ENCODE results near the gene RHBDF2.

RHBDF2 gene

DNA sequence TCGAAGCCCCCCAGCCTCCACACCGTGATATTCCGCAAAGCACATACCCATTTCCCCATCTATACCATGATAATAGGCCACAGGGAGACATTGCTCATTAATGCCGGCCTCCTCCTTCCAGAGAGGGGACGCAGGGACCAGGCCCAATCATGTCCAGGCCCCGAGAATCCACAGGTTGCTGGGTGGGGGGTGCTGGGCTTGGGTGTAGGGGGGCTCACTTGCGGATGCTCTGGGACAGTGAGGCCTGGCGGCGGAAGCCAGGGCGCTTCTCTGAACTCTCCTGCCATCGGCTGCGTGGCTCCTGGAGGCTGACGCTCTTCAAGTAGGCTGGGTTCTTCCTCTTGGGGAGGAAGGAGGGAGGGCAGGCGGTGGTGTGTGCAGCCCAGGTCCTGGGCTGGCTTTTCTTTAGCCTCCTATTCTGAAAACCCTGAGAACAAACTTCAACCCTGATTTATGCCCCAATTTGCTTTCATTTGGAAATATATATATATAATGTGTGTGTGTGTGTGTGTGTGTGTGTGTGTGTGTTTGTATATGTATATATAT, 21.6 kb downstream of the RHBDF2 start:
- no peak for DNase-seq (ENCODE audit: low spot score)

DNA sequence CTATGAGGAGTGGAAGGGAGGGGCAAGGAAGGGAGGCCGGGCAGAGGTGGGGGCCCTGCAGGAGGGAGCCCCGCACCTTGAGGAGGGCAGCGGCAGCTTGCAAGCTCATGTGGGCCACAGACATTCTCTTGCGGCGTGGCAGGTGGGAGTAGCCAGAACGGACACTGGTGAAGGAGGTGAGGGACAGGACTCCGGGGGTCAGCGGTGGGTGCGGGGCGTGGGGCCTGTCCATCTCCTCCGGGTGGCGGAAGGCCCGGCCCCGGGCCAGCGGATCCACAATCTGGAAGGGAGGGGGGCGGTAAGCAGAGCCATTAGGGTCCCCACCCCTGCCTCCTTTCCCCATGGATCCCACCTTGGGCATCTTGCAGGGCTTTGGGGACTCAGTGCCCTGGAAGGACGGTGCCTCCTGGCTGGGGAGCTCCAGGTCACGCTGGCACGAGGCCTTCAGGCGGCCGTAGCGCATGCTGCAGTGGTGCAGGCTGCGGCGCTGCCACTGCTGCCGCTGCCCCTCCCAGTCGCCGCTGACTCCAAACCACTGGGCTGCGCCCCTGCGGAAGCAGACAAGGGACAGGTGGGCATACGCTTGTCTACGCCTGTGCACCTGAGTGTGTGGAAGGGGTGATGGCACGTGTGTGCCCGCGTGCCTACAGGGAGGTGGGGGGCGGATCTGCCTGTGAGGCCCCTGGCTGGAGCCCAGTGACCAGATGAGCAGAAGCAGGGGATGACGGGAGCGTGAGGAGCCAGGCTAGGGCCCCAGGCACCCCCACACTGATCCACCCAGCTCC, 22.3 kb downstream of the RHBDF2 start:
- DNase-seq (ENCODE audit: low spot score), result no peak

DNA sequence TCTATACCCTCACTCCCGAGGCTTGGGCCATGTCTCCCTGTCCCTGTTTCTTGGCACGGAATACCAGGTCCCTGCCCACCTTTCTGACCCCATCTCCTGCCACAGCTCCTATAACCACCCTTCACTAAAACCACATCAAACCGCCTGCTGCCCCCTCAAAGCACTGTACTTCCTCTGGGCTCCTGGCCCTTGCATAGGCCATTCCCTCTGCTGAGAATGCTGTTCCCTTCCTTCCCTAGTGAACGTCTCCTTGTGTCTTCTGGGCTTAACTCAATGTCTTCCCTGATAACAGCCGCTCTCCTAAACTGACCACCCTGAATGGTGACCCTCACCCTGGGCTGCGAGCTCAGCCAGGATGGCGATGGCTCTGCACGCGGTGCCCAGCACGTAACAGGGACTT, 23.1 kb downstream of the RHBDF2 start:
- no peak for DNase-seq (ENCODE audit: low spot score)

DNA sequence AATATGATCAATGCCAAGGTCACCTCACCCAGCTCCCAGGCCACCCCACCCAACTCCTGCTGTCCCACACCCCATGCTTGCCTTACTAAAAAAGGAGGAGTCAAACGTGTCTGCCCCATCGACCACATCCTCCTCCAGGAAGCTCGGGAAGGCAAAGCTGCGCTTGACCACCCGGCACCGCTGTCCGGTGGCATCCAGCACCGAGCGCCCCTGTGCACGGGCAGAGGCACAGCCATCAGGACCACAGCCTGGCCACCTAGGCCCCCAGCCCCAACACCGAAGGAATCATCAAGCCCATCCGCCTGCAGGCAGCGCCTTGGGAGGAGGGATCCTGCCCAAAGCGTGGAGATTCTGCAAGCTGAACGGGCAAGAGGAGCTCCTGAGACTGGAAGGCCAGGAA, 23.6 kb downstream of the RHBDF2 start:
- no peak for DNase-seq (ENCODE audit: low spot score)

DNA sequence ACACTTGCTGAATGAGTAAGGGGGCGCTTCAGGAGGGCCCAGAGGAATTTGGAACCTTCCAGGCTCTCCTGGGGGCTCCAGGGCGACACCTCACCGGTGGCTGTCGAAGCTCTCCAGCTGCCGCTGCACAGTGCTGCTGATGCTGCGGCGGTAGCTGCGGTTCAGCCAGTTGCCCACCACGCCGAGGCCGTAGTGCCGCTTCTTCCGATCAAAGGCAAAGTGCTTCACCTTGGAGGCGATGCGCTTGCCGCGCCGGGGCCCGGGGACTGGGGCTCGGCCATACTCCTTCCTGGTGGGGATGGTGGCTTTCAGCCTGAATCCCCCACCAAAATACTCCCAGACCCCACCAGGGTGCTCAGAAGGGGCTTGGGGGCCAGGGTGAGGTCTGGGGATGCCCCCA, 24.5 kb downstream of the RHBDF2 start:
- no peak for DNase-seq (ENCODE audit: low spot score)

DNA sequence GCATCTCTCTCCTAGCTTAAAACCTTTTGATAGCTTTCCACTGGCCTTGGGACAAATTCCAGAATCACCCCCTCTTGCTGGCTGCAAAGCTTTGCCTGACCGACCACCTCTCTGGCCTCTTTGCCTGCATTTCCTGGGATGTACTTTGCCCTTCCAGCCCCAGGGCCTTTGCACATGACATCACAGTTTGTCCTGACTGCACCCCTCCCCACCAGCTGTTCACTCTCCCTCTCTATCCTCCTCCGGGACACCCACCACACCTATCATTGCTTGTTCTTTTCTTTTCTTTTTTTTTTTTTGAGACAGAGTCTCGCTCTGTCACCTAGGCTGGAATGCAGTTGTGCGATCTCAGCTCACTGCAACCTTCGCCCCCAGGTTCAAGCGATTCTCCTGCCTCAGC, 25.9 kb downstream of the RHBDF2 start:
- no peak for DNase-seq (ENCODE audit: low spot score)

DNA sequence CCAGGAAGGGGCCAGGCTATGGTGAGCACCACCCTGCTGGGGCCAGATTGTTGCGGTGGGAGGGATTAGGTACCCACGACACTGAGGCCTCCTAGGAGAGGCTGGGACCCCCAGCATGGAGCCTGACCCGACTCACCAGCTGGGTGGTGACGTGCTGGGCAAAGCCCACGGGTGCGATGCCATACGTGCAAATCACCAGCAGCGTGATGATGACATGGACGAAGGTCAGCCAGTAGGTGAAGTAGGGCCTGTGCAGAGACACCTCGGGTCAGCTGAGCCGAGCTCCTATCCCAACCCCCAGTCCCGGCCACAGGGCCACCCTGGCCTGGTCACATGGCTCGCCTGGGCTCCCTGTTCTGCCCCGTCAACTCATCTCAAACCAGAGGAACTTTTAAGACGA, 26.3 kb downstream of the RHBDF2 start:
- DNase-seq (ENCODE audit: low spot score), result no peak

DNA sequence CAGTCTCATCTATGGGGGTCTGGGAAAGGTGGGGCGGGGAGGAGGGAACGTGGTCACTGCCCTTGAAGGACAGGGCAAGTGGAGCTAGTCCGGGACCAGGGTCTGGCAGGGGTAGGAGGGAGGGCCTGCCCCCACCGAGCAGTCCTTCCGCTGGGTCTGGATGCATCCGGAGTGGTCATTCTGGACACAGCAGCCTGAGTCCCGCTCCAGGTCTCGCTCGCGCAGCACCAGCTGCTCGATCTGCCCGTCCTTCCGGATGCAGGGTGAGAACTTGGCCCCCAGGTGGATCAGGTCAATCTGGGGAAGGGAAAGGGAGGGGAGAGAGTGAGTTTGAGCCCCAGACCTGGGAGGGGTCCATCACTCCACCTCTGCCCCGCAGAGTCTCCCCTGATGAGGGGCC, 27.0 kb downstream of the RHBDF2 start:
- DNase-seq (ENCODE audit: low spot score), result no peak

DNA sequence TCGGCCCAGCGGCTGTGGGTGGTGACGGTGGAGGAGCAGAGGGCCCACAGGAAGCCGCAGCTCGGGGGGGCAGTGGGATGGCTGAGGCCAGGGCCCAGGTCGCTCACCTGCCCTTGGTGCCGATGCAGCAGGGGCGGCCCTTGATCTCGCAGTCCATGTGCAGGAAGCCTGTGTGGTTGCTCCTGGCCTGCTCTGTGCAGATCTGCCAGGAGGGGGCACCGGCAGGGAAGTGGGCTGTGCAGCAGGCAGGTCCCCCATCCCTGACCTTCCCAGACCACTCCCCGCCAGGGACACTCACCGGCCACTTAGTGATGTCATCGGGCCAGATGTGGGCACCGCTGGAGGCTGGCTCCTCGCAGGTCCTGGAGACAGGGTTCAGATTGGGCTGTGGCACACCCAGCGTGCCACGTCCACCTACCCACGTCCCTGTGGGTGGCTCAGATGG, 27.7 kb downstream of the RHBDF2 start:
- no peak for DNase-seq (ENCODE audit: low spot score)

DNA sequence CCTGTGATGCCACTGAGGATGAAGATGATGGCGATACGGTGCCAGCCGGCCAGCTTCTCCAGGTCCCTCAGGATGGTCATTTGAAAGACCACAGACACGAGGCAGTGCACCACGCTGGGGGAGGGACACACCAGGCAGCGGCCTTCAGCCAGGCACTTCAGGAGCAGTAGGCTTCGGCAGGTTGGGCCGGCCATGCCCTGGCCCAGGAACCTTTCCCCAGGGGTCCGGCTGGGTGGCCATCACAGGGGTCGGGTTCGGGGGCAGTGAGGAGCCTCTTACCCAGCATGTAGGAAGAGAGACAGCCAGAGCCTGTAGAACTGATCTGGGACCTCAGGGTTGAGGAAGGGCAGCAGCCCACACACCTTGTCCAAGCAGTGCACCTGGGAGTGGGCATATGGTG, 28.5 kb downstream of the RHBDF2 start:
- no peak for DNase-seq (ENCODE audit: low spot score)

DNA sequence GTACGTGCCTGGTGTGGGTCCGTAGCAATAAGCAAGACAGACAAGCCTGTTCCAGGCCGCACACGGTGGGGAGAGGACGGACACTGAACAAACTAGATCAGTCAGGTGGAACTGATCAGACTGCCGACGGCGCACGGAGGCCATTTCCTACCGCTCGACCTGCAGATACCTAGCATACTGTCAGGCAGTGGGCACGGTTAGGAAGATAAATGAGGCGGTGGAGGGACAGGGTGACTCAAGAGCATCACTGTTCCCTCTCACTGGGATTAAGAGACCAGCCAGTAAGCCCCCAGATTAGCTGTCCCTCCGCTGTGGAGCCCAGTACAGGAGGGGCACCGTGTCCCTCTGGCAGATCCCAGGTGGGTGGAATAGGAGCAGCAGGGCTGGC, 29.0 kb downstream of the RHBDF2 start:
- no peak for DNase-seq (ENCODE audit: low spot score)

DNA sequence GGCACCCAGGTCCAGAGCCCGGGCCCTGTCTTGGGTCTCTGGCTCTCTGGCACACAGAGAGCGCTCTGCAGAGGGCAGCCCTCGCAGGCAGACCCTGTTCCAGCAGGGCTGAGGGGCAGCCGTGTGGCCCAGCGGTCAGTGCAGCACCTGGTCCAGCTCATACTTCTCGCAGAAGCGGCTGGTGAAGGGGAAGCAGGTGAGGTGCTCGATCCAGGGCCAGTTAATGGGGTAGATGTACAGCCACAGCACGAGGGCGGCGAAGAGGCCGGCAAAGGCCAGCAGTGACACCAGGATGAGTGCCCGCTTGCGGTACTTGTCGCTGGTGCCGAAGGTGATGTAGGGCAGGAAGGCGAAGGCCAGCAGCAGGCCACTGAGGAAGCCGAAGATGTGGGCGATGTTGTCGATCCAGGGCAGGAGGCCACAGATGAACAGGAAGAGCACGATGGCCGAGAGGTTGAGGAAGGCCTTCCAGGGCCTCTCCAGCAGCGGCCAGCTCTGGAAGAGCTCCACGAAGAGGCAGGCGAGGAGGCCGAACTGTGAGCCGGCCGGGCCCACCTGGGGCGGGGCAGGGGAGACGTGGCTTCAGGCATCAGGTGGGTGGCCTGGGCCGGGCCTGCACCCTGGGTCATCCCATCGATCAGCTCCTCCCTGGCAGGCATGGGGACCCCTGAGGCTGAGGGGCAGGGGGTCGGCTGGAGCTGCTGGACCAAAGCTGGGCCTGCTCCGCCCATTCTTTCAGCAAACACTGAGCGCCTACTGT, 29.5 kb downstream of the RHBDF2 start:
- DNase-seq (ENCODE audit: low spot score), result no peak

DNA sequence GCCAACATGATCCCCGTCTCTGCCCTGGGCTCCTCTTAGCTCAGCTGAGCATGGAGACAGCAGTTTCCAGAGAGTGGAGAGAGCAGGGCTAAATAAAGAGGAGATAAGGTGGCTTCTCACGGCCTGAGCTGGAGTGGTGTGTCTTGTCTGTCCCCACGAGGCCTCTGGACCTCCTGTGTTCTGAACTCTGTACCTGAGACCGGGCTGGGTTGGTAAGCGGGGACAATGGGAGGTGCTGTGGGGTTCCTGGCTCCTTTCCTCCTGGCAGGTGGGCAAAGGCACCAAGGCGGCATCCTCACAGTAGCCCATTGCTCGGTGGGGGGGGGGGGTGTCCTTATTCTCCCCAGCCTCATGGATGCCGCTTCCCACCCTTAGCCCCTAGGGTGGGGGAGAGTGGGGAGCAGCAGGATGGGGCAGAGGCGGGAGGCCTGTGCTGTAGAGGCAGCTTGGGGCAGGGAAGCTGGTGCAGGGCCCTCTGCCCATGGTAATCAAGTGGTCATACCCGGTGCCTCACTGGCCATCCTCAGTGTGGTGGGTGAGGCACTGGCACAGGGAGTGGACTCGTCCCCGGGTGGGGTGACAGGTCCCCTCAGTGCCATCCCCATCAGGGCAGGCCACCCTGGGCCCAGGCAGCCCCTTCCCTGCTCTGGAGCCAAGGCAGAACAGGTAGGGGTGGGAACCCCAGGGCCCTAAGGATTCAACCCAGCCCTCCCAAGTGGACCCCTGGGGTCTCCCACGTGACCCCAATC, 31.1 kb downstream of the RHBDF2 start:
- no peak for DNase-seq (ENCODE audit: low spot score)

DNA sequence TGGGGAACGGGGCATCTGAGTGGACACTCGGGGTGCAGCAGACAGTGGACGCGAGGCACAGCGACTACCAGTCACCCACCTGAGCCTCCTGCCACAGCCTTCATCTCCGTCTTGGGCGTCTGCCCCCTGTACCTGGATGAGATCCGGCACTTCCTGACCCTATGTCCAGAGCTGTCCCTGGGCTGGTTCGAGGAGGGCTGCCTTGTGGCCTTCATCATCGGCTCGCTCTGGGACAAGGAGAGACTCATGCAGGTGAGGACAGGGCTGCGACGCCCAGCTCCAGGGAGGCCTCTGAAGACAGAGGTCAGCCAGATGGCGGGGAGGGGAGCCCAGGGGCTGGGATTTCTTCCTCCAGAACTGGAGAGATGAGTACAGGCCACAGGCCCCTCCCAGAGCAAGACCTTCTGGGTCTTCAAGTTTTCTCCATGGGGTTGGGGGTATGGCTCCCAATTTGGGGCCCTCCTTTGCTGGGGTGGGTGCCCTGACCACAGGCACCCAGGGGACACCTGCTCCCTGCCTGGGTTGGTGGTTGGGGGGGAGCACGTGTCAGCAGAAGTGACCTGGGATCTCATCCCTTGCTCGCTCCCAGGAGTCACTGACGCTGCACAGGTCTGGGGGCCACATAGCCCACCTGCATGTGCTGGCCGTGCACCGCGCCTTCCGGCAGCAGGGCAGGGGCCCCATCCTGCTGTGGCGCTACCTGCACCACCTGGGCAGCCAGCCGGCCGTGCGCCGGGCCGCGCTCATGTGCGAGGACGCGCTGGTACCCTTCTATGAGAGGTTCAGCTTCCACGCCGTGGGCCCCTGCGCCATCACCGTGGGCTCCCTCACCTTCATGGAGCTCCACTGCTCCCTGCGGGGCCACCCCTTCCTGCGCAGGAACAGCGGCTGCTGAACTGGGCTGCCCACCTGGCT, 31.9 kb downstream of the RHBDF2 start:
- no peak for DNase-seq (ENCODE audit: low spot score)

DNA sequence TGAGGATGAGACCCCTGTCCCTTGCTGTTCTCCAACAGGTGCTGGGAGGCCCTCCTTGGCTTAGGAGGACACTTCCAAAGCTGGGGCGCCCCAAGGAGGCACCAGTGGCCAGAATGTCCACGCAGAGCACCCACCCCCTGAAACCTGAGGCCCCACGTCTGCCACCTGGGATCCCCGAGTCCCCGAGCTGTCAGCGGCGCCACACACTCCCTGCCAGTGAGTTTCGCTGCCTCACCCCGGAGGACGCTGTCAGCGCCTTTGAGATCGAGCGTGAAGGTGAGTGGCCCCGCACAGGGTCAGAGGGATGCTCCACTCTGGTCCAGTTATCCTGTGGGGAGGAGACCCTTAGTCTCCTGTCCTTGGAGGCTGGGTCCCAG, 32.6 kb downstream of the RHBDF2 start:
- DNase-seq (ENCODE audit: low spot score), result no peak

DNA sequence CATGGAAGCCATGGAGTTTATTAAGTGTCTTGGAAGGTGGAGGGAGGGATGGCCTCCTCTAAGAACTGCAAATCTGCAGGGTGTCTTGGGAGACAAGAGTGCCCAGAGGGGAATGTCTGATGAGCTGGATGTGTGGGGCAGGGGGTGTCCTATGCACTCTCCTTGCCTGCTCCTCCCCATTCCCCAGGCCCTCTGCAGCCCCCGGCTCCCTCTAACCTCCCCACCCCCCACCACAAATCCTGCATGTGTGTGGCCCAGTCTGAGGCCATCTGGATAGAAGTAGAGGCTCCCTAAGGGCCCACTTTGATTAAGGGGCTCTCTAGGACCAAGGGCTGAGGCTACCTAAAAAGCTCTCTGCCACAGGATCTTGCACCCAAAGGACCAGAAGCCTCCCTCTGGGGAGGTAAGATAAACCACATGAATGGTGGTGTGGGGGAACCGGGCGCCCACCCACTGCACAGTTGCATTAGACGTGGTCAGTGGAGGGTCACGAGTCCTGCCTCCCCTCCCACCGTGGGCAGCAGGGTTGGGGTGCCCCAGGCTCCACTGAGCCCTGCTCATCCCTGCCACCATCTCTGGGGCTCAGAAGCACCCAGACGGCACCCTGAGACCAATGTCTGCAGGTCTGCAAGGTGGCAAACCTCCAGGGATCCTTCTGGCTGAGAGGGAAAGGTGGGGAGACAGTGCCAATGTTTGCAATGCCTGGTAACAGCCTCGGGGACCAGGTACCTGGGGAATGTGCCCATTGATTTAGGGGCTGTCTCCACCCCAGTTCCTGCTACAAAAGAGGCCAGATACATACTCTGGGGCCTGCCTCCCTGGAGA, 33.2 kb downstream of the RHBDF2 start:
- no peak for DNase-seq (ENCODE audit: low spot score)

DNA sequence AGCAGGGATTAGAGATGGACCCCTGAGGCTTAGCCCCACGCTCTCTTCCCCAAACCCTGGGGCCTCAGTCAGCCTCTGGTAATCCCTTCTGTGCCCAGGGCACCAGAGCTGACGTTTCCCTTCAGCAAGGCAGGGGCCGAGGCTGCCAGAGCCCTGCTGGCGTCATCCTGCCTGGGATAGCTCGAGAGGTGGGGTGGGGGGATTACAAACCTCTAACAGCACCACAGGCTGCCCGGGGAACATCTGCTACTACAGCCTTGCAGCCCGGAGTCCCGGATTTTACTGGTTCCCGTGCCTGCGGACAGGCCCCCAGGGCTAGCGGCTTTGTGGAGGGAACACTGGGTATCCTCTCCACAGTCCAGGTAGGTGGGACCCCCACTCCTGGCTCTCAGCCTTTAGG, 33.9 kb downstream of the RHBDF2 start, which contains the start of gene AANAT:
Gene AANAT, plus strand, starts transcription at position 238 of the 400 bp plus-strand sequence. CDS start 1,144 bp downstream, outside the sequence.
- no peak for DNase-seq (ENCODE audit: low spot score)

DNA sequence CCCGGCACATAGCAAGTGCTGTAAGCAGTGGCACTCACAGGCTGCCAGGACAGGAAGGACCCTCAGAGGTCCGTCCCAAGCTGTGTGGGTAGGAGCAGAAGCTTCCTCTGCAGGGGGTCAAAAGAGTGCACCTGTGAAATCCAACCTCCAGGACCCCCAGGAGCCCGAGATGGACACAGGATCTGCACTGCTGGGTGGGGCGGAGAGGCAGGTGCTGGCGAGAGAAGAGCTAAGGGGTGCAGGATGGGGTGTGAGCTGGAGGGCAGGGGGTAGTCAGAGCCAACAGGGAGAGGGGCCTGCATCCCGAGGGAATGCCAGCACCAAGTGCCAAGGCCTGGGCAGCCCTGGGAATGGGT, 34.5 kb downstream of the RHBDF2 start:
- DNase-seq (ENCODE audit: low spot score), result no peak

DNA sequence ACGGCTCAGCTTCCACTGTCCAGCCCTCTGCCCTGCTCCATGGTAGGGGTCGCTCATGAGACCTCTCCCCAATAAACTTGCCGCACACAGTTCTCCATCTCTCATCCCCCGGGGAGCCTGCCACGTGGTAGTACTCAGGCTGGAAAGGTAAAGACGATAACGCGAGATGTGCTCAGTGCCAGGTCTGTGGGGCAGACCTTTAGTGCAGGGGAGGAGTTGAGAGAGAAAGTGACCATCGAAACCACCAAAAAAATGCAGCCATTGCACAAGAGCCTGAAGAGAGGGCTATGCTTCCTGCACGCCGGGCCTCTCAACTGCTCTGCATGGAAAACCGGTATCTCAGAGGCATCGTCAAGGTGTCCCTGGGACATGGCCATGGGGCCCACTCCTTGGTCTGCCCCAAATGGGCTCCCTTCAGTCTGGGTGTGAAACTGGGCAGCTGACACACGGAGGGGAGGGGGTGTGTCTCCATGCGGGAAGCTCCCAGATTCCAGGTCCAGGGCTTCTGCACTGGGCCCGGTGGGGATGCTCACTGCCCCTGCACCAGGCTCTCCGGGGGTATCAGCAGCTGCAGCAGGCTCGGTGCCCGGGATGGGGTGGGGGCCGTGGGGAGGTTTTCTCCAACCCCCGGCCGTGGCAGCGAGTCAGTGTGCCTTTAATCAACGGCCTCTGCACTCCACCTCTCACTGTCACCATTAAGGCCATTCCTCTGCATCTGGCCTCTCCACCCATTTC, 38.5 kb downstream of the RHBDF2 start:
- no peak for DNase-seq (ENCODE audit: low spot score)
